ENCODE measurements around the gene RACGAP1. TPM values are rescaled to one million over a fixed set of nuclear protein-coding genes. Genes with fewer than 3 reads are reported as not detected.

Gene RACGAP1
- total RNA-seq, 6 experiments from 2014 or later = 2.8 to 5.4 (median 4.2) TPM

DNA sequence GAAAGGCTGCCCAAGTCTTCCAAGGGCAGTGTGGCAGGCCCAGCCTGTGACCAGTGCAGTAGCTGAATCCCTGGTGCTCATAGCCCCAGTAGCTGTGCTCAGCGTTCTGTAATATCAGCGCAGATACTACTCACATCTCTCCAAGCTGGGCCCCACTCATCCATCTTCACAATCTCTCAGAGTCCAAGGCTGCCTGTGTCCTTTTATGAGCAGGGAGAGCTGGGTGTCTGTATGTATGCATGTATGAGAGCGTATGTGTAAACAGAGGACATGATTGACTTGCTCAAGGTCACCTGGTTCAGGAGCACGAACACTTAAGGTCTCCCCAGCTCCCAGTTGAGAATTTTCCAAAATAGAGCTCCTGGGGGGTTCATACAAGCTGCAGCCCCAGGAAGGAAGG, 47.2 kb downstream of the RACGAP1 start:
- H3K4me3 ChIP-seq = no peak overlapping the region
- H3K4me1 ChIP-seq = peaks cover 0 to 12% (median 0%) of the 10 kb centered on the region in 4 donors
- H3K27me3 ChIP-seq = no peaks in the 10 kb centered on the region
- TF ChIP-seq POLR2A (IDR thresholded peaks at IDR 0.05) = no peak
- TF ChIP-seq, protein P1, sequence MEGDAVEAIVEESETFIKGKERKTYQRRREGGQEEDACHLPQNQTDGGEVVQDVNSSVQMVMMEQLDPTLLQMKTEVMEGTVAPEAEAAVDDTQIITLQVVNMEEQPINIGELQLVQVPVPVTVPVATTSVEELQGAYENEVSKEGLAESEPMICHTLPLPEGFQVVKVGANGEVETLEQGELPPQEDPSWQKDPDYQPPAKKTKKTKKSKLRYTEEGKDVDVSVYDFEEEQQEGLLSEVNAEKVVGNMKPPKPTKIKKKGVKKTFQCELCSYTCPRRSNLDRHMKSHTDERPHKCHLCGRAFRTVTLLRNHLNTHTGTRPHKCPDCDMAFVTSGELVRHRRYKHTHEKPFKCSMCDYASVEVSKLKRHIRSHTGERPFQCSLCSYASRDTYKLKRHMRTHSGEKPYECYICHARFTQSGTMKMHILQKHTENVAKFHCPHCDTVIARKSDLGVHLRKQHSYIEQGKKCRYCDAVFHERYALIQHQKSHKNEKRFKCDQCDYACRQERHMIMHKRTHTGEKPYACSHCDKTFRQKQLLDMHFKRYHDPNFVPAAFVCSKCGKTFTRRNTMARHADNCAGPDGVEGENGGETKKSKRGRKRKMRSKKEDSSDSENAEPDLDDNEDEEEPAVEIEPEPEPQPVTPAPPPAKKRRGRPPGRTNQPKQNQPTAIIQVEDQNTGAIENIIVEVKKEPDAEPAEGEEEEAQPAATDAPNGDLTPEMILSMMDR (IDR thresholded peaks at IDR 0.05) = no peak
- H3K27ac ChIP-seq = no peak overlapping the region
- H3K36me3 ChIP-seq = no peaks in the 10 kb centered on the region
- 88% methylated on average over 3 of the region's 4 CpGs for WGBS (ENCODE audit: insufficient coverage, low coverage, low lambda C conversion rate, missing lambda C conversion rate)
- H3K9me3 ChIP-seq = no peaks in the 10 kb centered on the region
- DNase-seq (no peak), ATAC-seq (no peak)
- intact Hi-C loops (cut with DNase I) = no loop called here

DNA sequence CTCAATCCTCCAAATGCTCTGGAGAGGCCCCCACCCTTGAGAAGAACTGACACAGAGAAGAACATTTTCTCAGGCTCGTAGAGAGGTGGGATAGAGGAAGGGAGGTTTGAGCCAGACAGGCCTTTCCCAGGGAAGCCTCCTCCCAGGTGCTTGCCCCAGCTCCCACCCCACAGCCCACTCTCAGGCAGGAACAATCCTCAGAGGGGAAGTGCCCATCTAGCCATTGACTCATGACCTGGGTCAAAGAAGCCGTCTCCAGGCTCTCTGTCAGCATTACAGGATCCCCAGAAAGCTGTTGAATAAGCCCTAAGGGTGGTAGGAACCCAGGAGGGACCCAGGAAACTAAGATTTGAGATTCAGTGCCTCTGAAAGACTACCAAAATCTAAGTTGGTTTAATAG, 48.7 kb downstream of the RACGAP1 start:
- no peaks in the 10 kb centered on the region for H3K36me3 ChIP-seq
- no peak overlapping the region for H3K4me3 ChIP-seq
- no peaks in the 10 kb centered on the region for H3K9me3 ChIP-seq
- no peak overlapping the region for H3K27ac ChIP-seq
- no peak for ATAC-seq
- 50% methylated on average over 2 of the region's 2 CpGs for WGBS (ENCODE audit: insufficient coverage, low coverage, low lambda C conversion rate, missing lambda C conversion rate)
- DNase-seq = no peak
- no peaks in the 10 kb centered on the region for H3K27me3 ChIP-seq
- peaks cover 0 to 12% (median 0%) of the 10 kb centered on the region in 4 donors for H3K4me1 ChIP-seq
- intact Hi-C loops (cut with DNase I) = no loop called here
- TF ChIP-seq POLR2A (IDR thresholded peaks at IDR 0.05) = no peak
- TF ChIP-seq, protein P1 (IDR thresholded peaks at IDR 0.05) = no peak

DNA sequence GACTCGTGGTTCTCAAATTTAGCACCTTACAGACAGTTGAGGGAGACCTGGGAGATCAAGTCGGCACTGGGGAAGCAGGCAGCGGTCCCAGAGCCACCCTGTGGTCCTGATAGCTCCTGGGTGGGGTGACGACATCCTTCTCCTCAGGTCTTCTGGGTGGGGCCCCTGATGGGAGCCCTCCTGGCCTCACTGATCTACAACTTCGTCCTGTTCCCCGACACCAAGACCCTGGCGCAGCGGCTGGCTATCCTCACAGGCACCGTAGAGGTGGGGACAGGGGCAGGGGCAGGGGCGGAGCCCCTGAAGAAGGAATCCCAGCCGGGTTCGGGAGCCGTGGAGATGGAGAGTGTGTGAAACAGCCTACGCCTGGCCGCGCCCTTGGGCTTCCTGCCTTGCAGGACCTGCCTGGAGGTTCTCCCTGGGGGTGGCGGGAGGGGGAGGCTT, 50.0 kb downstream of the RACGAP1 start:
- ATAC-seq = no peak
- no peak overlapping the region for H3K4me3 ChIP-seq
- no peak overlapping the region for H3K27ac ChIP-seq
- TF ChIP-seq POLR2A (IDR thresholded peaks at IDR 0.05) = no peak
- TF ChIP-seq, protein P1 (IDR thresholded peaks at IDR 0.05) = no peak
- 81% methylated on average over 9 of the region's 17 CpGs for WGBS (ENCODE audit: insufficient coverage, low coverage, low lambda C conversion rate, missing lambda C conversion rate)
- H3K36me3 ChIP-seq = no peaks in the 10 kb centered on the region
- intact Hi-C loops (cut with DNase I) = no loop called here
- DNase-seq = no peak
- peaks cover 0 to 2% (median 0%) of the 10 kb centered on the region in 4 donors for H3K4me1 ChIP-seq
- H3K27me3 ChIP-seq = no peaks in the 10 kb centered on the region
- H3K9me3 ChIP-seq = no peaks in the 10 kb centered on the region

DNA sequence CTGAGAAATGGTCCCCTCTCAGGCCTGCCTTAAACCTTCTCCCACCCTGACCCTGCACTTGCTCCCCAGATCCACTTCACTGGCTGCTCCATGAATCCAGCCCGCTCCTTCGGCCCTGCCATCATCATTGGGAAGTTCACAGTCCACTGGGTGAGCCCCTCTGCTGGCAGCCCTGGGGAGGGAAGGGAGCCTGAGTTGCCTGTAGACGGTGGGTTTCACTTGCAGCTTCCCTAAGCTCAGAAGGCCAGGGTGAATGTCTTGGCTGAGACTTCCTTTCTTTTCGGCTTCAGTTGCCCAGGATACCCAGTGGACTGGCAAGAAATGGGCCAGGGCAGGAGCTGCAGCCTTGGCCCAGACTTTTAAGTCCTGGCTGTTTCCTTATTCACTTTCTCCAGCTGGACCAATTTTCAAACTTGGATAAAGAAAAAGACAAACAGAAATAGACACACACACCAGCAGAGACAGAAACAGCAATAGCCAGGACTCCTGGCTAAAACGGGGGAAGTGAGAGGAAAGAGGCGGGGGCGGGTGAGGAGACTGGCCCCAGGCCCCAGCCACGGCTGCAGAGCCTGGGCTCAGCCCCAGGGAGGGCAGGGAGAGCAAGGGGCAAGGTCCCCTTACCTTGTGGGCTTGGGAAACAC, 50.5 kb downstream of the RACGAP1 start:
- ATAC-seq (no peak), DNase-seq (no peak)
- TF ChIP-seq, protein P1 (IDR thresholded peaks at IDR 0.05) = no peak
- no peak for TF ChIP-seq POLR2A (IDR thresholded peaks at IDR 0.05)
- intact Hi-C loops (cut with DNase I) = loop anchor here (5.0 kb wide), 2 partner anchors 83 to 98 kb away; partner anchors contain the start of gene ASIC1 (in 1 of the 2)
- H3K27ac ChIP-seq = no peak overlapping the region
- no peaks in the 10 kb centered on the region for H3K4me1 ChIP-seq
- H3K4me3 ChIP-seq = no peak overlapping the region
- H3K27me3 ChIP-seq = no peaks in the 10 kb centered on the region
- H3K36me3 ChIP-seq = no peaks in the 10 kb centered on the region
- WGBS (ENCODE audit: insufficient coverage, low coverage, low lambda C conversion rate, missing lambda C conversion rate) = 60% methylated on average over 8 of the region's 8 CpGs
- no peaks in the 10 kb centered on the region for H3K9me3 ChIP-seq
